HepG2 (cell line): ENCODE data around the gene KDR. TPM values are rescaled to one million over a fixed set of nuclear protein-coding genes. Genes with fewer than 3 reads are reported as not detected.

ENCODE experiments used
- ATAC-seq: fragments of 200-7000 bp; cut with Tn5 transposase; 3 replicates; pipeline ENCODE4 v1.9.1; 2020; ENCODE audit warnings: mild to moderate bottlenecking, moderate library complexity
- BruUV-seq: library from RNA; stranded (reverse); fragments of 400-500 nt; replicated peaks from 2 replicates; lab custom pipeline; 2021; lab: Mats Ljungman, UMichigan
- CTCF ChIA-PET: fragments of 300-600 bp; formaldehyde crosslinking; extraction: SDS; loops from one replicate; lab custom pipeline; 2021; ENCODE audit warnings: low total read pairs, inconsistent platforms, low intra/inter-chr PET ratio; lab: Yijun Ruan, JAX
- POLR2A ChIA-PET: fragments of 350-600 bp; sonication (Branson Sonifier 250); formaldehyde crosslinking; loops from one replicate; lab custom pipeline; 2020; ENCODE audit warnings: antibody characterized with exemption, inconsistent platforms; lab: Yijun Ruan, JAX
- DNase-seq: peaks from one replicate; pipeline ENCODE4 v3.0.0-alpha.2; 2015; ENCODE audit warnings: low spot score
- FAIRE-seq: peaks from 3 replicates; lab custom pipeline; 2011; peaks lifted over from hg19 to GRCh38; lab: Jason Lieb, UNC
- H2AFZ ChIP-seq: one replicate; pipeline ENCODE4 v1.6.1; 2011; ENCODE audit warnings: low read length, inconsistent platforms
- H3K27ac ChIP-seq: fragments of 300-600 bp; 3 replicates; pipeline ENCODE4 v1.8.0; 2011; ENCODE audit warnings: mixed run types, mild to moderate bottlenecking, mixed read lengths, low read length, inconsistent platforms; ENCODE audit not compliant: insufficient read depth; ENCODE audit errors: extremely low read length
- H3K27me3 ChIP-seq, 2 experiments: fragments of 200-600 bp in 1 of 2; 2 replicates in 1 of 2; 3 replicates in 1 of 2; pipeline versions ENCODE4 v1.6.0 to v1.8.0; 2011; ENCODE audit warnings: low read length in 2 of 2, mild to moderate bottlenecking in 2 of 2, moderate library complexity in 2 of 2, inconsistent platforms in 1 of 2; ENCODE audit not compliant: insufficient read depth in 2 of 2, control insufficient read depth in 1 of 2
- H3K36me3 ChIP-seq, 2 experiments: fragments of 200-600 bp in 1 of 2; replicated peaks in 1 of 2; 2 replicates in 1 of 2; 3 replicates in 1 of 2; pipeline versions ENCODE4 v1.5.1 to v1.8.0; 2011; ENCODE audit warnings: low read length in 2 of 2, inconsistent platforms in 1 of 2; ENCODE audit not compliant: insufficient read depth in 2 of 2, control insufficient read depth in 1 of 2
- H3K4me1 ChIP-seq: 2 replicates; pipeline ENCODE4 v1.5.1; 2012; ENCODE audit warnings: low read length, inconsistent platforms; ENCODE audit not compliant: insufficient read depth
- H3K4me2 ChIP-seq: 2 replicates; pipeline ENCODE4 v1.6.0; 2011; ENCODE audit warnings: low read depth, low read length, inconsistent platforms
- H3K4me3 ChIP-seq, 3 experiments: fragments of 200-600 bp in 1 of 3; sonication (generic), shearing (Covaris generic) in 1 of 3; replicated peaks in 1 of 3; 2 replicates each; pipeline ENCODE4 v1.5.1; 2011 to 2016; ENCODE audit warnings: low read length in 3 of 3, inconsistent platforms in 2 of 3, low read depth in 2 of 3, mild to moderate bottlenecking in 2 of 3, control low read depth in 1 of 3, mixed read lengths in 1 of 3; ENCODE audit not compliant: insufficient read depth in 1 of 3
- H3K79me2 ChIP-seq: one replicate; pipeline ENCODE4 v1.6.1; 2011; ENCODE audit warnings: low read length, inconsistent platforms; ENCODE audit not compliant: insufficient read depth
- H3K9ac ChIP-seq: 2 replicates; pipeline ENCODE4 v1.6.0; 2011; ENCODE audit warnings: mild to moderate bottlenecking, low read depth, low read length, inconsistent platforms; ENCODE audit not compliant: insufficient read depth
- H3K9me3 ChIP-seq: 2 replicates; pipeline ENCODE4 v1.5.1; 2012; ENCODE audit warnings: mild to moderate bottlenecking, low read length
- H4K20me1 ChIP-seq: 2 replicates; pipeline ENCODE4 v1.6.0; 2011; ENCODE audit warnings: inconsistent platforms, mild to moderate bottlenecking, low read length, moderate library complexity; ENCODE audit not compliant: insufficient read depth
- ARID5B ChIP-seq: IDR thresholded peaks from 2 replicates; pipeline ENCODE4 v1.4.0; 2020; ENCODE audit warnings: mild to moderate bottlenecking, missing genetic modification reagents
- FIP1L1 ChIP-seq: fragments of 200-400 bp; formaldehyde crosslinking; IDR thresholded peaks from 2 replicates; pipeline ENCODE4 v1.6.1; 2018; ENCODE audit warnings: low read depth, mild to moderate bottlenecking, low read length, moderate library complexity, borderline replicate concordance; ENCODE audit not compliant: insufficient read depth
- HBP1 ChIP-seq: IDR thresholded peaks from 2 replicates; pipeline ENCODE4 v1.6.1; 2016; ENCODE audit warnings: low read depth, control low read depth
- HHEX ChIP-seq: IDR thresholded peaks from 2 replicates; pipeline ENCODE4 v1.6.1; 2016; ENCODE audit warnings: control low read depth
- NR2F1 ChIP-seq, 2 experiments: fragments of 450-650 bp in 1 of 2; formaldehyde crosslinking in 1 of 2; IDR thresholded peaks; 2 replicates each; pipeline versions ENCODE4 v1.5.0 to v1.6.1; 2016 to 2020; ENCODE audit warnings: mild to moderate bottlenecking in 1 of 2, missing compliant biosample characterization in 1 of 2, missing genetic modification reagents in 1 of 2, moderate library complexity in 1 of 2
- SP140L ChIP-seq: sonication (generic); formaldehyde crosslinking; IDR thresholded peaks from 2 replicates; pipeline ENCODE4 v1.4.0; 2020; ENCODE audit warnings: missing genetic modification reagents, borderline replicate concordance
- ZBTB7A ChIP-seq: sonication (generic); formaldehyde crosslinking; IDR thresholded peaks from 2 replicates; pipeline ENCODE4 v1.8.0; 2022; ENCODE audit warnings: mild to moderate bottlenecking, missing genetic modification reagents
- ZC3H13 ChIP-seq: sonication (generic); formaldehyde crosslinking; IDR thresholded peaks from 2 replicates; pipeline ENCODE4 v1.8.1; 2023; ENCODE audit warnings: mild to moderate bottlenecking, missing genetic modification reagents, moderate library complexity
- ZNF382 ChIP-seq: sonication (generic); formaldehyde crosslinking; IDR thresholded peaks from 2 replicates; pipeline ENCODE4 v1.5.0; 2020; ENCODE audit warnings: missing genetic modification reagents, mild to moderate bottlenecking, borderline replicate concordance
- ZNF503 ChIP-seq: sonication (generic); formaldehyde crosslinking; IDR thresholded peaks from 2 replicates; pipeline ENCODE4 v1.4.0; 2020; ENCODE audit warnings: missing genetic modification reagents
- WGBS: methylation state at CpG from one replicate; pipeline ENCODE4 v1.1.6; 2017; ENCODE audit warnings: low lambda C conversion rate; 5-methylcytosine and 5-hydroxymethylcytosine counted together
- in situ Hi-C: cut with HindIII; loops from 2 replicates; pipeline ENCODE4 v1.10.0; 2017; ENCODE audit warnings: low pct_unique_long_range_greater_than_20kb; ENCODE audit not compliant: extremely low pct_ligation_motif_present
- intact Hi-C: fragments of 100-400 bp; cut with micrococcal nuclease; formaldehyde crosslinking; loops from one replicate; pipeline ENCODE4 v1.10.0; 2022; ENCODE audit not compliant: unreplicated experiment
- polyA plus RNA-seq, 8 experiments: library from polyadenylated mRNA; depleted of rRNA in 3 of 8; stranded (reverse) in 7 of 8; unstranded in 1 of 8; fragments of >200 nt; fragmentation: Illumina TruSeq in 4 of 8; extraction: Trizol in 4 of 8; gene quantifications; 2 replicates each; pipeline versions ENCODE4 v1.2.1 to v1.2.3, GENCODE V29; 2011 to 2016; ENCODE audit warnings: low read depth in 4 of 8, missing spikeins in 1 of 8, mixed read lengths in 1 of 8; ENCODE audit not compliant: insufficient read depth in 1 of 8
- total RNA-seq, 5 experiments: library from RNA; depleted of rRNA; stranded (reverse); fragments of >200 nt; fragmentation: Illumina TruSeq; extraction: Trizol; gene quantifications; 2 replicates each; pipeline ENCODE4 v1.2.3, GENCODE V29; 2016; ENCODE audit warnings: low read depth in 1 of 5

Gene KDR
- total and polyA plus RNA-seq, 2 of the 13 experiments (the other 11 are each of a cell fraction or from before 2014, with no cell fraction given): not detected

GRCh38 chr4:55099816-55100215 is 25.6 kb downstream of the KDR start:
- Histone ChIP-seq H3K4me1 (no peaks in the 10 kb centered on the region), H3K27ac (no peak overlapping the region), H2AFZ (no peak overlapping the region), H3K9me3 (no peaks in the 10 kb centered on the region), H3K4me2 (no peak overlapping the region), H3K27me3 (no peaks in the 10 kb centered on the region; a peak in 1 of 5 replicates), H3K4me3 (no peak overlapping the region), H3K9ac (no peak overlapping the region), H3K36me3 (no peaks in the 10 kb centered on the region), H4K20me1 (no peaks in the 10 kb centered on the region), H3K79me2 (no peaks in the 10 kb centered on the region)
- POLR2A ChIA-PET: no interaction called here
- in situ Hi-C loops (no loop called here), intact Hi-C loops (no loop called here)
- DNase-seq (no peak), ATAC-seq (no peak), FAIRE-seq (no peak)
- 13% methylated on average over 4 of the region's 4 CpGs for WGBS
- no TSS peak for BruUV-seq
- CTCF ChIA-PET: no interaction called here
- TF ChIP-seq HHEX: no peak
- no peak for TF ChIP-seq ZC3H13 (CRISPR knock-in tag)
- no peak for TF ChIP-seq ZNF503 (CRISPR knock-in tag)
- no peak for TF ChIP-seq ZNF382
- TF ChIP-seq ARID5B (CRISPR knock-in tag): no peak
- no peak for TF ChIP-seq FIP1L1
- no peak for TF ChIP-seq NR2F1 (CRISPR knock-in tag; IDR thresholded peaks at IDR 0.05)
- no peak for TF ChIP-seq HBP1 (CRISPR knock-in tag)
- TF ChIP-seq SP140L (CRISPR knock-in tag): no peak
- TF ChIP-seq ZBTB7A (CRISPR knock-in tag): no peak
